MM.1S (cell line): ENCODE data around the gene CNIH3.

Experiments
- CTCF ChIP-seq: fragments of 300-600 bp; sonication (generic); IDR thresholded peaks from 2 replicates; pipeline ENCODE4 v1.5.1; 2016; ENCODE audit warnings: antibody characterized with exemption, low read length, mixed read lengths
- EZH2 ChIP-seq: fragments of 300-600 bp; sonication (generic); optimal IDR thresholded peaks from 2 replicates; pipeline ENCODE3; 2017; ENCODE audit warnings: low read depth, mild to moderate bottlenecking, antibody characterized with exemption, low read length, mixed read lengths
- EZH2phosphoT487 ChIP-seq: fragments of 300-600 bp; sonication (generic); IDR thresholded peaks from 2 replicates; pipeline ENCODE4 v1.6.1; 2018; ENCODE audit warnings: antibody characterized with exemption, low read length

- no peak for TF ChIP-seq CTCF
- TF ChIP-seq EZH2 = no peak
- no peak for TF ChIP-seq EZH2phosphoT487
Observed at GRCh38 chr1:224743608-224744164, 127.6 kb downstream of the CNIH3 start.
